IMR-90 (cell line): ENCODE results near the gene AP2A1. TPM values are rescaled to one million over a fixed set of nuclear protein-coding genes. Genes with fewer than 3 reads are reported as not detected.
A peak's percentile ranks its signal among the peaks of the same experiment; 100 is the strongest.

Experiments
- ATAC-seq: fragments of 200-7000 bp; cut with Tn5 transposase; 2 replicates; pipeline ENCODE4 v1.9.1; 2020; ENCODE audit warnings: low read depth, mild to moderate bottlenecking, moderate library complexity
- BruUV-seq: library from RNA; stranded (reverse); fragments of 400-500 nt; replicated peaks from 2 replicates; lab custom pipeline; 2021; lab: Mats Ljungman, UMichigan
- CTCF ChIA-PET: fragments of 300-600 bp; formaldehyde crosslinking; extraction: SDS; loops from one replicate; lab custom pipeline; 2021; ENCODE audit warnings: antibody characterized with exemption; lab: Yijun Ruan, JAX
- POLR2A ChIA-PET: fragments of 300-600 bp; sonication (Branson Sonifier 250); formaldehyde crosslinking; loops from one replicate; lab custom pipeline; 2022; ENCODE audit warnings: antibody characterized with exemption; ENCODE audit not compliant: unreplicated experiment; lab: Charles Lee
- DNase-seq: peaks from one replicate; pipeline ENCODE4 v3.0.0; 2013
- H2AFZ ChIP-seq: replicated peaks from 2 replicates; pipeline ENCODE3; 2013; ENCODE audit warnings: low read length, mild to moderate bottlenecking; ENCODE audit not compliant: poor library complexity
- H2AK5ac ChIP-seq: 2 replicates; pipeline ENCODE4 v1.6.1; 2013; ENCODE audit warnings: low read depth, low read length, inconsistent platforms
- H2AK9ac ChIP-seq: replicated peaks from 2 replicates; pipeline ENCODE3; 2013; ENCODE audit warnings: mild to moderate bottlenecking, low read depth, low read length, moderate library complexity; ENCODE audit not compliant: poor library complexity
- H2BK120ac ChIP-seq: 2 replicates; pipeline ENCODE4 v1.6.1; 2013; ENCODE audit warnings: low read depth, low read length, inconsistent platforms
- H2BK15ac ChIP-seq: 3 replicates; pipeline ENCODE4 v1.6.1; 2013; ENCODE audit warnings: low read depth, low read length, inconsistent platforms
- H2BK20ac ChIP-seq: 2 replicates; pipeline ENCODE4 v1.6.1; 2013; ENCODE audit warnings: low read depth, mild to moderate bottlenecking, inconsistent platforms, low read length, moderate library complexity
- H2BK5ac ChIP-seq: 2 replicates; pipeline ENCODE4 v1.6.1; 2013; ENCODE audit warnings: mild to moderate bottlenecking, low read depth, low read length, inconsistent platforms; ENCODE audit not compliant: poor library complexity, severe bottlenecking
- H3K14ac ChIP-seq: replicated peaks from 2 replicates; pipeline ENCODE4 v1.6.1; 2013; ENCODE audit warnings: low read depth, low read length, inconsistent platforms
- H3K18ac ChIP-seq: 2 replicates; pipeline ENCODE4 v1.6.1; 2013; ENCODE audit warnings: low read depth, low read length, control low read depth
- H3K23ac ChIP-seq: 2 replicates; pipeline ENCODE4 v1.6.1; 2013; ENCODE audit warnings: low read depth, low read length, inconsistent platforms
- H3K27ac ChIP-seq: 2 replicates; pipeline ENCODE4 v1.5.1; 2013; ENCODE audit warnings: mild to moderate bottlenecking, control low read depth, low read length; ENCODE audit not compliant: insufficient read depth
- H3K27me3 ChIP-seq: 2 replicates; pipeline ENCODE4 v1.6.1; 2013; ENCODE audit warnings: low read length; ENCODE audit not compliant: control insufficient read depth, insufficient read depth
- H3K36me3 ChIP-seq: 2 replicates; pipeline ENCODE4 v1.6.1; 2013; ENCODE audit warnings: low read length, mixed read lengths; ENCODE audit not compliant: control insufficient read depth, insufficient read depth
- H3K4ac ChIP-seq: 2 replicates; pipeline ENCODE4 v1.6.1; 2013; ENCODE audit warnings: low read depth, low read length, inconsistent platforms
- H3K4me1 ChIP-seq: 2 replicates; pipeline ENCODE4 v1.6.1; 2013; ENCODE audit warnings: low read length, mixed read lengths; ENCODE audit not compliant: control insufficient read depth, insufficient read depth
- H3K4me2 ChIP-seq: 2 replicates; pipeline ENCODE4 v1.6.1; 2013; ENCODE audit warnings: low read depth, mild to moderate bottlenecking, control low read depth, low read length, moderate library complexity
- H3K4me3 ChIP-seq: 2 replicates; pipeline ENCODE4 v1.5.1; 2013; ENCODE audit warnings: low read depth, mild to moderate bottlenecking, control low read depth, low read length, moderate library complexity; ENCODE audit not compliant: insufficient read depth
- H3K56ac ChIP-seq: 2 replicates; pipeline ENCODE4 v1.6.1; 2013; ENCODE audit warnings: low read length, inconsistent platforms; ENCODE audit not compliant: insufficient read depth; ENCODE audit errors: extremely low read depth
- H3K79me1 ChIP-seq, 2 experiments: 2 replicates each; pipeline ENCODE4 v1.6.1; 2013; ENCODE audit warnings: low read length in 2 of 2, inconsistent platforms in 1 of 2, low read depth in 1 of 2
- H3K9ac ChIP-seq: 2 replicates; pipeline ENCODE4 v1.6.1; 2013; ENCODE audit warnings: low read depth, low read length, control low read depth
- H3K9me1 ChIP-seq: 2 replicates; pipeline ENCODE4 v1.6.1; 2013; ENCODE audit warnings: low read length, inconsistent platforms; ENCODE audit not compliant: insufficient read depth
- H3K9me3 ChIP-seq: 2 replicates; pipeline ENCODE4 v1.6.1; 2013; ENCODE audit warnings: low read length; ENCODE audit not compliant: control insufficient read depth, insufficient read depth
- H4K20me1 ChIP-seq: 2 replicates; pipeline ENCODE4 v1.6.1; 2013; ENCODE audit warnings: low read length, inconsistent platforms; ENCODE audit not compliant: insufficient read depth
- H4K5ac ChIP-seq: 2 replicates; pipeline ENCODE4 v1.6.1; 2013; ENCODE audit warnings: mild to moderate bottlenecking, low read depth, low read length, control low read depth
- H4K8ac ChIP-seq, 2 experiments: 2 replicates each; pipeline ENCODE4 v1.6.1; 2013; ENCODE audit warnings: low read depth in 2 of 2, low read length in 2 of 2, control low read depth in 1 of 2, inconsistent platforms in 1 of 2
- H4K91ac ChIP-seq: 2 replicates; pipeline ENCODE4 v1.6.1; 2013; ENCODE audit warnings: low read depth, low read length, inconsistent platforms; ENCODE audit not compliant: insufficient read depth
- BHLHE40 ChIP-seq: fragments of 150-350 bp; IDR thresholded peaks from 2 replicates; pipeline ENCODE4 v1.6.1; 2016; ENCODE audit warnings: mild to moderate bottlenecking, low read depth, low read length
- CEBPB ChIP-seq: IDR thresholded peaks from 2 replicates; pipeline ENCODE4 v1.6.1; 2012; ENCODE audit warnings: low read depth, low read length, improper control_type of control experiment
- CHD1 ChIP-seq: IDR thresholded peaks from 2 replicates; pipeline ENCODE4 v1.6.1; 2012; ENCODE audit warnings: low read depth, low read length, improper control_type of control experiment
- CTCF ChIP-seq: conservative IDR thresholded peaks from 2 replicates; pipeline ENCODE4 v1.5.1; 2012; ENCODE audit warnings: mild to moderate bottlenecking, low read depth, low read length, improper control_type of control experiment
- ELK1 ChIP-seq: fragments of 150-350 bp; IDR thresholded peaks from 2 replicates; pipeline ENCODE4 v1.6.1; 2016; ENCODE audit warnings: low read depth, mild to moderate bottlenecking, low read length, moderate library complexity, borderline replicate concordance
- FOS ChIP-seq: fragments of 150-350 bp; IDR thresholded peaks from 2 replicates; pipeline ENCODE4 v1.6.1; 2016; ENCODE audit warnings: low read depth, low read length
- MAFK ChIP-seq: IDR thresholded peaks from 2 replicates; pipeline ENCODE4 v1.6.1; 2012; ENCODE audit warnings: low read depth, low read length, improper control_type of control experiment
- MAZ ChIP-seq: IDR thresholded peaks from 2 replicates; pipeline ENCODE4 v1.6.1; 2012; ENCODE audit warnings: low read depth, mild to moderate bottlenecking, low read length, improper control_type of control experiment, moderate library complexity, borderline replicate concordance
- MXI1 ChIP-seq: IDR thresholded peaks from 2 replicates; pipeline ENCODE4 v1.6.1; 2012; ENCODE audit warnings: low read depth, mild to moderate bottlenecking, low read length, moderate library complexity, borderline replicate concordance
- NFE2L2 ChIP-seq: fragments of 150-350 bp; IDR thresholded peaks from 2 replicates; pipeline ENCODE4 v1.6.1; 2016; ENCODE audit warnings: low read depth, mild to moderate bottlenecking, low read length
- POLR2A ChIP-seq: IDR thresholded peaks from 2 replicates; pipeline ENCODE4 v1.6.1; 2012; ENCODE audit warnings: mild to moderate bottlenecking, low read depth, low read length
- RAD21 ChIP-seq: IDR thresholded peaks from 2 replicates; pipeline ENCODE4 v1.6.1; 2012; ENCODE audit warnings: low read length, improper control_type of control experiment
- RCOR1 ChIP-seq: IDR thresholded peaks from 2 replicates; pipeline ENCODE4 v1.6.1; 2012; ENCODE audit warnings: mild to moderate bottlenecking, low read length, improper control_type of control experiment; ENCODE audit not compliant: insufficient replicate concordance
- RFX5 ChIP-seq: IDR thresholded peaks from 2 replicates; pipeline ENCODE4 v1.8.0; 2012; ENCODE audit warnings: low read depth, mild to moderate bottlenecking, low read length, moderate library complexity
- SMC3 ChIP-seq: fragments of 150-350 bp; IDR thresholded peaks from 2 replicates; pipeline ENCODE4 v1.6.1; 2016; ENCODE audit warnings: low read depth, mild to moderate bottlenecking, antibody characterized with exemption, low read length, moderate library complexity
- USF2 ChIP-seq: fragments of 150-350 bp; IDR thresholded peaks from 2 replicates; pipeline ENCODE4 v1.6.1; 2017; ENCODE audit warnings: mild to moderate bottlenecking, antibody characterized with exemption, low read length, low read depth
- WGBS, 2 experiments: methylation state at CpG; one replicate each; pipeline versions ENCODE4 v1.1.5 to v1.1.7; 2013; ENCODE audit warnings: missing lambda C conversion rate in 2 of 2; ENCODE audit not compliant: insufficient read length in 1 of 2; ENCODE audit errors: extremely low coverage in 2 of 2; 5-methylcytosine and 5-hydroxymethylcytosine counted together
- dilution Hi-C: fragments of 300-500 bp; cut with HindIII; formaldehyde crosslinking; loops from one replicate; pipeline ENCODE4 v1.14.3; 2018; ENCODE audit warnings: low sequenced_read_pairs; ENCODE audit not compliant: unreplicated experiment
- in situ Hi-C: fragments of 300-500 bp; cut with MboI; formaldehyde crosslinking; loops from 3 replicates; pipeline ENCODE4 v1.14.3; 2019; ENCODE audit warnings: low sequenced_read_pairs, inconsistent platforms, mixed read lengths
- intact Hi-C: fragments of 100-400 bp; cut with micrococcal nuclease; formaldehyde crosslinking; loops from 2 replicates; pipeline ENCODE4 v1.10.0; 2022
- polyA plus RNA-seq, 3 experiments: library from polyadenylated mRNA; depleted of rRNA; stranded (reverse); fragments of >200 nt; gene quantifications; 2 replicates each; pipeline ENCODE4 v1.2.3, GENCODE V29; 2012; ENCODE audit warnings: low replicate concordance in 1 of 3
- total RNA-seq: library from RNA; depleted of rRNA; stranded (reverse); fragments of >200 nt; gene quantifications from 2 replicates; pipeline ENCODE4 v1.2.3, GENCODE V29; 2012

AP2A1 gene
- total and polyA plus RNA-seq, 2 of the 4 experiments (the other 2 are of a cell fraction), result 40.7 to 122 TPM

GRCh38 chr19:49855277-49855675, 88.5 kb downstream of the AP2A1 start:
- intact Hi-C loops (no loop called here), in situ Hi-C loops (loop anchor here (10.0 kb wide), 1 partner anchor 170 kb away; the partner anchor contains the start of gene ADM5), dilution Hi-C loops (no loop called here)
- Histone ChIP-seq H3K4ac (no peak overlapping the region), H2BK120ac (no peak overlapping the region), H3K14ac (no peak overlapping the region), H4K20me1 (peaks cover 78% of the 10 kb centered on the region), H4K5ac (no peak overlapping the region), H2BK5ac (no peak overlapping the region), H3K4me1 (peaks cover 20% of the 10 kb centered on the region), H3K4me3 (no peak overlapping the region), H3K9me1 (peaks cover 15% of the 10 kb centered on the region), H4K91ac (no peak overlapping the region), H2AK9ac (peak overlapping the region; percentile 66), H2AFZ (no peak overlapping the region), H2BK20ac (no peak overlapping the region), H3K27ac (no peak overlapping the region), H2AK5ac (no peak overlapping the region), H4K8ac (no peak overlapping the region), H3K36me3 (peaks cover 59% of the 10 kb centered on the region), H3K9ac (no peak overlapping the region), H3K79me1 (peaks cover 4 to 73% of the 10 kb centered on the region in 2 experiments), H3K18ac (no peak overlapping the region), H3K56ac (no peak overlapping the region), H3K9me3 (no peaks in the 10 kb centered on the region), H3K4me2 (no peak overlapping the region), H2BK15ac (no peak overlapping the region), H3K27me3 (no peaks in the 10 kb centered on the region), H3K23ac (no peak overlapping the region)
- no peak for ATAC-seq
- no peak for TF ChIP-seq MXI1
- no peak for TF ChIP-seq ELK1
- TF ChIP-seq CTCF, result no peak
- no peak for TF ChIP-seq CHD1
- TF ChIP-seq MAZ, result no peak
- TF ChIP-seq RAD21, result no peak
- TF ChIP-seq MAFK, result no peak
- TF ChIP-seq POLR2A, result no peak
- no peak for TF ChIP-seq USF2
- TF ChIP-seq RFX5, result no peak
- TF ChIP-seq NFE2L2, result no peak
- TF ChIP-seq BHLHE40, result no peak
- no peak for TF ChIP-seq RCOR1
- no peak for TF ChIP-seq FOS
- TF ChIP-seq CEBPB, result no peak
- no peak for TF ChIP-seq SMC3
- 91% methylated on average over 11 of the region's 12 CpGs; no CpG with 5 or more reads in 1 of the 2 experiments for WGBS, 2 experiments
- BruUV-seq, result no TSS peak
- CTCF ChIA-PET, result no interaction called here
- POLR2A ChIA-PET, result interaction anchor here (0.5 kb wide), 1 partner anchor 12 kb away, joined by 7 read pairs; the partner anchor contains the start of gene PNKP
- DNase-seq, result no peak
